HEK293 (cell line): ENCODE measurements around the gene NDUFC2.

Source experiments
- PBX3 ChIP-seq: sonication (generic); formaldehyde crosslinking; IDR thresholded peaks from 2 replicates; pipeline ENCODE4 v1.8.1; 2022; ENCODE audit warnings: mild to moderate bottlenecking, moderate library complexity, missing genetic modification reagents
- RBAK ChIP-seq: fragments of 450-650 bp; formaldehyde crosslinking; IDR thresholded peaks from 2 replicates; pipeline ENCODE4 v1.5.1; 2016; ENCODE audit warnings: missing biosample characterization, missing genetic modification characterization
- REST ChIP-seq: fragments of 450-650 bp; formaldehyde crosslinking; IDR thresholded peaks from 2 replicates; pipeline ENCODE4 v1.5.1; 2016; ENCODE audit warnings: missing biosample characterization, missing genetic modification characterization
- SETDB1 ChIP-seq: IDR thresholded peaks from one replicate; pipeline ENCODE4 v1.6.1; 2017; ENCODE audit warnings: mild to moderate bottlenecking, low read length, moderate library complexity, mixed read lengths; ENCODE audit not compliant: insufficient read length
- SP2 ChIP-seq: fragments of 450-650 bp; formaldehyde crosslinking; IDR thresholded peaks from 2 replicates; pipeline ENCODE4 v1.5.1; 2016; ENCODE audit warnings: missing biosample characterization, missing genetic modification characterization
- YY1 ChIP-seq: fragments of 450-650 bp; formaldehyde crosslinking; IDR thresholded peaks from 2 replicates; pipeline ENCODE4 v1.5.1; 2018; ENCODE audit warnings: missing biosample characterization, missing genetic modification characterization
- ZNF18 ChIP-seq: fragments of 450-650 bp; formaldehyde crosslinking; IDR thresholded peaks from 2 replicates; pipeline ENCODE4 v1.5.1; 2016; ENCODE audit warnings: missing biosample characterization, missing genetic modification characterization
- ZNF239 ChIP-seq: fragments of 450-650 bp; formaldehyde crosslinking; IDR thresholded peaks from 2 replicates; pipeline ENCODE4 v1.5.1; 2016; ENCODE audit warnings: missing biosample characterization, missing genetic modification characterization
- ZNF423 ChIP-seq: fragments of 450-650 bp; formaldehyde crosslinking; IDR thresholded peaks from 2 replicates; pipeline ENCODE4 v1.5.1; 2016; ENCODE audit warnings: missing biosample characterization, missing genetic modification characterization
- ZNF626 ChIP-seq: fragments of 450-650 bp; sonication (Bioruptor Pico); formaldehyde crosslinking; IDR thresholded peaks from 2 replicates; pipeline ENCODE4 v1.5.1; 2018; ENCODE audit warnings: missing biosample characterization, missing genetic modification characterization, inconsistent platforms
- ZNF639 ChIP-seq: fragments of 450-650 bp; formaldehyde crosslinking; IDR thresholded peaks from 2 replicates; pipeline ENCODE4 v1.5.1; 2016; ENCODE audit warnings: missing biosample characterization, missing genetic modification characterization
- ZNF76 ChIP-seq: fragments of 450-650 bp; formaldehyde crosslinking; IDR thresholded peaks from 2 replicates; pipeline ENCODE4; 2016; ENCODE audit warnings: low read depth, missing biosample characterization, missing genetic modification characterization, borderline replicate concordance
- TF ChIP-seq, protein P1 (sequence below): fragments of 450-650 bp; formaldehyde crosslinking; IDR thresholded peaks from 2 replicates; pipeline ENCODE4 v1.5.1; 2016; ENCODE audit warnings: missing biosample characterization, missing genetic modification characterization, low read depth
- TF ChIP-seq, protein P2 (sequence below): fragments of 450-650 bp; formaldehyde crosslinking; IDR thresholded peaks from 2 replicates; pipeline ENCODE4 v1.5.1; 2016; ENCODE audit warnings: missing biosample characterization, missing genetic modification characterization

DNA sequence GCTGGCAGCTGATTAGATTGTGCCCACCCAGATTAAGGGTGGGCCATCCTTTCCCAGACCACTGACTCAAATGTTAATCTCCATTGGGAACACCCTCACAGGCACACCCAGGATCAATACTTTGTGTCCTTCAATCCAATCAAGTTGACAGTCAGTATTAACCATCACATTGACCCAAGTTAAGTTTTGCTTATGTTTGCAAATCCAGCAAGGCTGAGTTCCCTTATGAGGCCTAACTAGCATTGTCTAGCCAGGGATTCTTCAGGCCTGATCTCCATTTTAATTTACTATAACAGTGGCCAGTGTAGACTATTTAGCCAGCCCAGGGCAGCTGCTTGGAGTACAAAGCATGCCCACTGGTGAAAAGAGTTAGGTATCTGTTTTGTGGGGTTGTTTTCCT lies 54.3 kb downstream of the NDUFC2 start:
- TF ChIP-seq ZNF18 (tag by site-specific recombination) (no peak), SP2 (tag by site-specific recombination) (no peak), SETDB1 (no peak), REST (tag by site-specific recombination) (no peak), ZNF626 (tag by site-specific recombination) (no peak), ZNF76 (no peak), YY1 (tag by site-specific recombination) (no peak), ZNF639 (tag by site-specific recombination) (no peak), ZNF423 (no peak), ZNF239 (tag by site-specific recombination) (no peak), RBAK (tag by site-specific recombination) (no peak), PBX3 (CRISPR knock-in tag) (no peak)
- TF ChIP-seq, protein P1, sequence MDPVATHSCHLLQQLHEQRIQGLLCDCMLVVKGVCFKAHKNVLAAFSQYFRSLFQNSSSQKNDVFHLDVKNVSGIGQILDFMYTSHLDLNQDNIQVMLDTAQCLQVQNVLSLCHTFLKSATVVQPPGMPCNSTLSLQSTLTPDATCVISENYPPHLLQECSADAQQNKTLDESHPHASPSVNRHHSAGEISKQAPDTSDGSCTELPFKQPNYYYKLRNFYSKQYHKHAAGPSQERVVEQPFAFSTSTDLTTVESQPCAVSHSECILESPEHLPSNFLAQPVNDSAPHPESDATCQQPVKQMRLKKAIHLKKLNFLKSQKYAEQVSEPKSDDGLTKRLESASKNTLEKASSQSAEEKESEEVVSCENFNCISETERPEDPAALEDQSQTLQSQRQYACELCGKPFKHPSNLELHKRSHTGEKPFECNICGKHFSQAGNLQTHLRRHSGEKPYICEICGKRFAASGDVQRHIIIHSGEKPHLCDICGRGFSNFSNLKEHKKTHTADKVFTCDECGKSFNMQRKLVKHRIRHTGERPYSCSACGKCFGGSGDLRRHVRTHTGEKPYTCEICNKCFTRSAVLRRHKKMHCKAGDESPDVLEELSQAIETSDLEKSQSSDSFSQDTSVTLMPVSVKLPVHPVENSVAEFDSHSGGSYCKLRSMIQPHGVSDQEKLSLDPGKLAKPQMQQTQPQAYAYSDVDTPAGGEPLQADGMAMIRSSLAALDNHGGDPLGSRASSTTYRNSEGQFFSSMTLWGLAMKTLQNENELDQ (tag by site-specific recombination) = no peak
- TF ChIP-seq, protein P2, sequence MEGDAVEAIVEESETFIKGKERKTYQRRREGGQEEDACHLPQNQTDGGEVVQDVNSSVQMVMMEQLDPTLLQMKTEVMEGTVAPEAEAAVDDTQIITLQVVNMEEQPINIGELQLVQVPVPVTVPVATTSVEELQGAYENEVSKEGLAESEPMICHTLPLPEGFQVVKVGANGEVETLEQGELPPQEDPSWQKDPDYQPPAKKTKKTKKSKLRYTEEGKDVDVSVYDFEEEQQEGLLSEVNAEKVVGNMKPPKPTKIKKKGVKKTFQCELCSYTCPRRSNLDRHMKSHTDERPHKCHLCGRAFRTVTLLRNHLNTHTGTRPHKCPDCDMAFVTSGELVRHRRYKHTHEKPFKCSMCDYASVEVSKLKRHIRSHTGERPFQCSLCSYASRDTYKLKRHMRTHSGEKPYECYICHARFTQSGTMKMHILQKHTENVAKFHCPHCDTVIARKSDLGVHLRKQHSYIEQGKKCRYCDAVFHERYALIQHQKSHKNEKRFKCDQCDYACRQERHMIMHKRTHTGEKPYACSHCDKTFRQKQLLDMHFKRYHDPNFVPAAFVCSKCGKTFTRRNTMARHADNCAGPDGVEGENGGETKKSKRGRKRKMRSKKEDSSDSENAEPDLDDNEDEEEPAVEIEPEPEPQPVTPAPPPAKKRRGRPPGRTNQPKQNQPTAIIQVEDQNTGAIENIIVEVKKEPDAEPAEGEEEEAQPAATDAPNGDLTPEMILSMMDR = no peak
